HG02943 (cell line): ENCODE results near the gene DIPK2B.

Experiments used
- ATAC-seq: cut with Tn5 transposase; IDR thresholded peaks from one replicate; pipeline ENCODE4 v1.9.1; 2021; ENCODE audit warnings: mild to moderate bottlenecking, low read depth, moderate library complexity; ENCODE audit not compliant: unreplicated experiment

Gene DIPK2B, protein sequence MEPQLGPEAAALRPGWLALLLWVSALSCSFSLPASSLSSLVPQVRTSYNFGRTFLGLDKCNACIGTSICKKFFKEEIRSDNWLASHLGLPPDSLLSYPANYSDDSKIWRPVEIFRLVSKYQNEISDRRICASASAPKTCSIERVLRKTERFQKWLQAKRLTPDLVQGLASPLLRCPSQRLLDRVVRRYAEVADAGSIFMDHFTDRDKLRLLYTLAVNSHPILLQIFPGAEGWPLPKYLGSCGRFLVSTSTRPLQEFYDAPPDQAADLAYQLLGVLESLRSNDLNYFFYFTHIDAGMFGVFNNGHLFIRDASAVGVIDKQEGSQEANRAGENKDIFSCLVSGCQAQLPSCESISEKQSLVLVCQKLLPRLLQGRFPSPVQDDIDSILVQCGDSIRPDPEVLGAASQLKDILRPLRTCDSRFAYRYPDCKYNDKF

DNA sequence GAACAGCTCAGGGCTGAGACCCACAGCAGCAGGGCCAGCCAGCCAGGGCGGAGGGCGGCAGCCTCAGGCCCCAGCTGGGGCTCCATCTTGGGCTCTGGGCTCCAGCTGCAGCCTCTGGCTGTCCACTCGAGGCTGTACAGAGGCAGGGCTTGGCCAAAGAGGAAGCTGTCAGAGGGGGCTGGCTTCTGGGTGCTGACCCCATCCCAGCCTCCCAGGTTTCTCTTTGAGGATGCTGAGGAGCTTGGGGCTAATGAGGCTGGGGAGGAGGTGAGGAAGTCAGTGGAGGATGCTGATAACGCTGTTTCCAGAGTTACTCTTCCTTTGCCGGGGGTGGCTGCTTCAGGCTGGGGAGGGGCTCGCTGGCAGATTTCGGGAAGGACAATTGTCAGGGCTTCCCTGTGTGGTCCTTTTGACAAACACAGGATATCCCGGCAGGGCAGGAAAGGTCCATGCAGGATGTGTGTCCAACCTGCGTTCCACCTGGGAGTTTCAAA lies at the start of gene DIPK2B:
TSS of gene DIPK2B (minus strand) at position 136 of the 494 bp plus-strand sequence. CDS start at position 86, 50 bp downstream.
- no peak for ATAC-seq

DNA sequence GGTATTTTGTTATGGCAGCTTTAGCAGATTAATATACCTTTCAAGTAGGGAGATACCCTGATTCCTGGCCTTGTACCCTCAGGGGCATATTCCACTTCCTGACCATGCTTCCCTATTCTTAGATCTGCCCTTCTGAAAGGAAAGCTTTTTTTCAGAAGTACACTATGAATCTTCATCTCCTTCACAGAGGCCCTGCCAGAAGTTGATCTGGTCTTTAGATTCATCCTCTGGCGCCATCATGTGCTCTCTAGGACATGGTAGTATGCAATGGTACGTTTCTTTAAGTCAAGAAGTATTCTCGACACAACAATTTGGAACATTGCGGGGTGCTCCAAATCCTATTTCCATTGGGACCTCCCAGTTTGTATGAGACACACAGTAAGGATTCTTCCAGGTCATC lies 39.6 kb upstream of the DIPK2B start:
- ATAC-seq, result no peak

DNA sequence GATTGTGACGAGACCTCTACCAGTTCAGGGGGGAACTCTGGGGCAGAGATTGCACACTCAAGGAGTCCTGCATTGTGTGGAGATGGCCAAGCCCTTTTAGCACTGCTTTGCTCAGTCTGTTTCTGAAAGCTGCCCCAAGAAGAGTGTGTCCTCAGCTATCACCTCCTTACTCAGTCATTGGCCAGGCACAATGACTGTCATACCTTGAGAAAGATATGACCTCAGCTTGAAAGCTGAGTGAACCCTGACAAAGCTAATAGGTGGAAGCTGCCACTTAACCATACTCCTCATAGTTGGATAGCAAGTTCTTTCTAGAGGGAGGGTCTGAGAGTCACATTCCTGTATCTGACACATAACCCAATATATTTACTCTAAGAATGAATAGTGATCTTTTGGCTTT lies 37.8 kb upstream of the DIPK2B start:
- no peak for ATAC-seq

DNA sequence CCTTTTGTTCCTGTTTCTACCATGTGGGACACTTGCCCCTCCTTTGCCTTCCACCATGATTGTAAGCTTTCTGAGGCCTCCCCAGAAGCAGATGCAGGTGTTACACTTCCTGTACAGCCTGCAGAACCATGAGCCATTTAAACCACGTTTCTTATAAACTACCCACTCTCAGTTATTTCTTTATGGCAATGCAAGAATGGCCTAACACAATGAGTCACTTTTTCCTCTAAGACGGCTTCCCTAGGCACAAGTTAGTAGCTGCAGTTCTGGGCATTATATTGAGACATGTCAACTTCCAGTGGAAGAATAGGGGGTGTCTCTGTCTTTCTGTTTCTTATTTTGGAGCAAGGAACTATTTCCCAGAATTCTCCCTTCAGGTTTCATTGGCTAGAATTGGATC lies 32.9 kb upstream of the DIPK2B start:
- ATAC-seq, result no peak

DNA sequence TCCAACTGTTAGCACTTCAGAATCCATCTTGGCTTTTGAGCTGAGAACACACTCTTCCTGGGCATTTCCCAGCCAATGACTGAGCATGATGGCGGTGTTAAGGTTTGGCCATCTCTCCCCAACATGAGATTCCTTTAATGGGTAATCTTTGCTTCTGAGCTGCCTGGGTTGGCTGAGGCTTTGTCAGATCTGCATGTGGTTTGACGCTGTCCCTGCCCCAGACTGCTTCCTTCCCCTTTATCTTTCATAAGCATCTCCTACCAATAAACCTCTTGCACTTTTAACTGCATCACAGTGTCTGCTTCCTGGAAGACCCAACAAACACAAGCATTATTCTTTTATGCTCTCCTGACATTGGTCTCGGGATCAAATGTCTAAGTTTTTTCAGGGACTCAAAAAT lies 31.5 kb upstream of the DIPK2B start:
- ATAC-seq, result no peak

DNA sequence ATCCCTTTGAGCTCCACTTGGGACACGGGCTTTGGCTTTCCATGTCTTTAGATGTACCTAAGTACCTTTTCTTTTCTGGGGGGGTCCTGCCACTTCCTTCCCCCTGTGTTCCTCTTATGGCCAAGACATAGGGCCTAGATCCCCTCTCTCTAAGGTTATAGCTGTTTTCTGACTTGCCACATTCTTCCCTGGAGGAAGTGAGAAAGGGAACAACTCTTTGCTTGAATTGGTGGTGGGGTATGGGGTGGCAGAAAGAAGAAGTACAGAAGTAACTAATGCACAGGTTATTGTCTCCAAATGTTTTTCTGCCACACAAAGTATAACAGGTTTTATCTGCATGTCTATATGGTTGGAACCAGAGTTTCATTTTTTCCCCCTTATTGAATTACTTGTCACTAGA lies 29.7 kb upstream of the DIPK2B start:
- no peak for ATAC-seq

DNA sequence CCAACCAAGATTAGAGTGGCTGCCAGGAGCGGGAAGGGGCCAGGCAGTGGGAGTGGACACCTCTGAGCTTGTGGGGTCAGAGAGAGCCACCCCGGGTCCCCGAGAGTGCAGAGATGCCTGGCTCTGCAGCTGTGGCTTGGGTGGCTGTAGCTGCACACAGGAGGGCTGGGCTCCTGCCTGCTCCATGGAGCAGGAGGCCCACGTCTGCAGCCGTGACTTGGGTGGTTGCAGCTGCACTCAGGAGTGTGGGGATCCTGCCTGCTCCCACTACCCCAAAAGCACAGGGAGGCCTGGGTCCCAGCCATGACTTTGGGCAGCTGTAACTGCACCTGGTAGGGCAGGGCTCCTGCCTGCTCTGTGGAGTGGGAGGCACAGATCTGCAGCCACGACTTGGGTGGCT lies 28.7 kb upstream of the DIPK2B start:
- no peak for ATAC-seq

DNA sequence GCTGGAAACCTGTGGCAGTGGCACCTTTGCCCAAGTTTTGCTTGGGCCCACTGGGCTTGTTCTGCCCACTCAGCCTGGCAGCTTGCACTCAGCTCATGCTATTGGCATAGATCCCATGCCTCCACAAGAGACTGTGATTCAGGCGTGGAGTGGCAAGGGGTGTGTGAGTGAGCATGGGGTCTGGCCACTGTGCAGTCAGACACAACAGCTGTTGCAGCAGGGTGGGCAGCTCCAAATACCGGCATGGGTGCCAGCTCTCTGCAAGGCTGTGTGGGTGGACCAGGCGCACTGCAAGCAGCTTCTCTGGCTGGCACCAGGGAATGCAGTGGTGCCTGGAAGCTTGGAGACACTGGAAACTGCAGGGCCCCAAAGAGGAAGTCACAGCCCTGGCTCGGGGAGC lies 27.4 kb upstream of the DIPK2B start:
- ATAC-seq, result no peak

DNA sequence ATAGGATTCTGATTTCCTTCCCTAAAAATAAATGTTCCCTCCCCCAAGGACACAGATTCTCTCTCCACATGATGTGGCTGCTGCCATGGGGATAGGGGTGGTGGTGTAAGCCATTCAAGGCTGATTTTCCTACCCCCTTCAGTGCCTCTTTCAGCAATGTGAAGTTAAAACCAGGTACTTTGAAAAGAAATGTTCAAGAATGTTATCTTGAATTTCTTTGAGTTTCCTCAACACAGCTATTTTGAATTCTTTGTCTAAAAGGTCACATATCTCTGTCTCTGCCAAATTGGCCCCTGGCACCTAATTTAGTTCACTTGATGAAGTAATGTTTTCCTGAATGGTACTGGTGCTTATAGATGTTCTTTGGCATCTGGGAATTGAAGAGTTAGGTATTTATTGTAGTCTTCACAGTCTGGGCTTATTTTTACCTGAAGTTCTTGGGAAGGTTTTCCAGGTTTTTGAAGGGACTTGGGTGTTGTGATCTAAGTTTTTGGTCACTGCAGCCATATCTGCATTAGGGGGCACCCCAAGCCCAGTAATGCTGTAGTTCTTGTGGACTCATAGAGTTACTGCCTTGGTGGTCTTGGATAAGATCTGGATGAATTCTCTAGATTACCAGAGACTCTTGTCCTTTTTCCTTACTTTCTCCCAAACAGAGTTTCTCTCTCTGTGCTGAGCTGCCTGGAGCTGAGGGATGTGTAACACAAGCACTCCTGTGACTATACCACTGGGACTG lies 7.6 kb upstream of the DIPK2B start:
- no peak for ATAC-seq

DNA sequence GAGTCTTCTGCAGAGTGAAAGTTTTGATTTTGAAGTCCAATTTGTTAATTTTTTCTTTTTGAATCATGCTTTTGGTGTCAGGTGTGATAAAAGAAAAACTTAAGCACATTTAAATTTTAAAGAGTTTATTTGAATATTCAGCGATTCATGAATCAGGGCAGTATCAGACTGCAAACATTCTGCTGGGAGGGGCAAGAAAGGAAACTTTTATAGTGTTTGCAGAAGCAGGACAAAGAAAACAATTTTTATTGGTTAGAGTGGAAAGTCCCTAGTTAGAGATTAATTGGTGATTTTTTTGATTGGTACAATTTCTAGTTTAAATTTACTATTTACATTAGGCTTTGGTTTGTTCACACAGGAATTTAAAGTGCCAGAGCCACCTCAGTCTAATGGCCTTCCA lies 1.5 kb upstream of the DIPK2B start:
- ATAC-seq, result no peak

DNA sequence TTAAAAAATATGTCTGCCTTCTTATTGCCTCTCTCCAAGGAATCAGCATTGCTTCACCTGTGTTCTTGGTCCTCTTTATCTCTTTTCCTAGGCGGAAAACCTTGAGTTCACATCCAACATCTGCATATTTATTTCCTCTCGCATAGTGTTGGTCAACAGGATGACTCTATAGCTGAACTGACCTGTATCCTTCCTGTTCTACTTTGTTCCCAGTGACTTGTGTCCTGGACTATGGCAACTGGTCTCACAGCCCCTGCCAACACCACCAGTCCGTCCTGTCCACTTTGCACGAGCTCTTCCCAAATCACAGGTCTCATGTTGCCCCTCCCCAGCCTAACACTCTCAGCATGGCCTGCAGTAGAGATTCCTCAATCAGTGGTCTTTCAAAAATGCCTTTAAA lies 2.0 kb downstream of the DIPK2B start:
- ATAC-seq, result no peak

DNA sequence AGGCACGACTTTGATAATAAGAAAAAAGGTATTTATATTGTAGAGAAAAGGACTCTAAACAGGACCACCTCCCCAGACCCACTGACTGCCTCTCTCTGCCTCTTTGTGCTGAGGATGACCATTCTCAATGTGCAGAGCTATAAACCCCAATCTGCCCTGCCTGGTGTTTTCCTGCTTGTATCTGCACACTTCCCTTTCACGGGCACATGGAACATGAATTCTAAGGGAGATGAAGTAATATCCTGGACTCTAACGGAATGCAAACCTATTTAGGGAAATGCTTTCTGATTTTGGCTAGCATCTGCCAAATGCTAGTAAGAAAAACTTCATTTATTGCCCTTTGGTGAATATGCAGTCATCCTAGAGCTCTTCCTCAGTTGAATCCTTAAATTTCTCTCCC lies 2.4 kb downstream of the DIPK2B start:
- no peak for ATAC-seq

DNA sequence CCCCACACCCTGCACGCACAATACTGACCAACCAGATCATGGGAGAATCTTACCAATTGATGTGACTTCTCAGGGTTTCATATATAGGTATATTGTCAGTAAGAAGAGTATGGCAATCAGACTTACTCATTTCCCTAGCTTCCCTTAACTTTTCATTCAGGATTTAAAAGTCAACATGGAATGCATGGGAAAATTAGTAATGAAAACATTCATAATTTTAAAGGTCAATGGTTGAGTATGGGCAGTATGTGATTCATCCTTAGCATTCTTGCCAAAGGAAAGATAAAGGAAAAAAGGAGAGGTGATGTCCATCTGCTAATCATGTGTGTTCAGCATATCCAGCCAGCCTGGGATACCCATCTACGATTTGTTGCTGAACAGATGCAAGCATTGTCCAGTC lies 4.0 kb downstream of the DIPK2B start:
- no peak for ATAC-seq

DNA sequence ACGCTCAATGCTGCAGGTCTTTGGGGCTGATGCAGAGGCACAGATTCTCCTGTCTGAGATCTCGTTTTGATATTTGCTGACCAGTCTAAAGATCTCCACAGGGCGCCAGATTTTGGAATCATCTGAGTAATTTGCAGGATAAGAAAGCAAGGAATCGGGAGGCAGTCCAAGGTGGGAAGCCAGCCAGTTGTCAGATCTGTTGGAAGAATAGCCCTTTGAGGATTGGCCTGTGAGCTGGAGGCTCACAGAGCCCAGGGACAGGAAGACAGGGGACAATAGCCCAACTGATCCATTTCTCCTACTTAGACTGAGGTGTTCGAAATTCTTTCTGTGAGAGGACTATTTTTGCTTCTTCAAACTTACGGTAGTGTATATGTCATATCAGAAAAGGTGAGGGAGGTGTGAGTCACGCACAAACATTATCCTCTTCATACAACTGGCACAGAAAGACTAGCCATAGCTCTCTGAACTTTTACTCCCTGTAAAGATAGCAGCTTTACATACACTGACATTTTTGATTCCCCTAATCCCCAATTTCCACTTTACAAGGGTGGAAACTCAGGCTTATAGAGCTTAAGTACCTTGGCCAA lies 8.8 kb downstream of the DIPK2B start:
- ATAC-seq, result no peak

DNA sequence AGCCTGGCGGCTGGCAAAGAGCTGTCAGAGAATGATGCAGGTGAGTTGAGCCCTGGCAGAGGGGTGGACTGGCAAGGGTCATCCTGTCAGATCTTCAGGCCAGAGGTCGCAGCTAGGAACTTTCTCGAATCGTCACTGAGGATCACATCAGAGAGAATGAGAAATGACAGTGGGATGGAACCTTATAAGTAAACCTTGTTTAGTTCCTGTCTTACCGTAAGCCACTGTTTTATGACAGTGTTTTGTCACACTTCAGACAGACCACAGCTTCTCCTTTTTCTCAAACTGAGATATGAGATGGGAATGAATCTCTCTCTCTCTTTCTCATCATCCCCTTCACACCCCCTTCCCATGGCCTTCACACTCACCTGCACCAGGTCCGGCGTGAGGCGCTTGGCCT lies 9.3 kb downstream of the DIPK2B start:
- no peak for ATAC-seq

DNA sequence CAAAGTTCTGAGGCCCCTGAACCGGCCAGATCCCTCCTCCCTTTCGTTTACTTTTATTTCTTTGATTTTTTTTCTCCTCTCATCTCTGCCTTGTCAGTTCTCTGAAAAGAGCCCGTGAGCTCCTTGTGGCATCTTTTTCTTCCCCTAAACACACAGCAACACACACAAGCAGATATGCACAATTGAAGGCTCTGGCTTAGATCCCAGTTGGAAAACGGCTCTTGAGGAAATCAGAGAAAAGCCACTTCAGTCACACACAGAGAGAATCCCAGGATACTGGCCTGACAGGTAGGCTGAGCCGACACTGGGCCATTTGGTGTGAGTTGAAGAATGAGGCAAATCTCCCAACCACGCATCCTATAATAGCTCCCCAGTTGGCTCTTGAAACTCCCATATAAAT lies 12.9 kb downstream of the DIPK2B start:
- ATAC-seq, result no peak

DNA sequence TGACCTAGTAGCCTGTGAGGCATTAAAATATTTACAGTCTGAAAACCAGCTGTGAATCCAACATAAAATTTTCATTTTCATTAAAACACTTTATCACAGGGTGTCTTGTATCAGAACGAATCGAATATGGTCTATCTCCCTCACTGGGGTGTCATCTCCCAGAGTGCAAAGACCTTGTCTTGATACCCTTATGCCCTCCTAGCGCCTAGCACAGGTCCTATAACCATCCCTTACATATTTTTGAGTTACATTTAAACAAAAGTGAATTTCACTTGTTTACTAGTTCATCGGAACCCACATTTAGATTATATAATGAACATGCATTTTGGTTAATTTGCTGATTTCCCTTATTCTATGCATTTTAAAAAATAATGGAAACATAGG lies 14.0 kb downstream of the DIPK2B start:
- ATAC-seq, result no peak

DNA sequence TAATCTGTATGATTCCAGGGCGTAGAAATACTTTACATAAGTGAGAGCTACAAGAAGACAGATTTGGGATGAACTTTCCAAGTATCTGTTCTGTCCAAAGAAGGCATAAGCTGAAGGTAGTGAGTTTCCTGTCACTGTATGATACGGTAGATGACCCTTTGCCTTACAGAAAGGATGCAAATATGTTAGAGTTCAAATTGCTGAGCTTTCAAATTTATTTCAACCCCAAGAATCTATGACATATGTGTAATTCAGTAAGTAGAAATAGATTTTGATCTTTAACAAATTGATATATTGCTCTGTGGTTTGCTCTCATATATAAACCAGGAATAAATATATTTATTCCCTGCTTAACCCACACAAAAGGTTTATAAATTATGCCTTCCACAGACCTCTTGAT lies 16.5 kb downstream of the DIPK2B start:
- no peak for ATAC-seq

DNA sequence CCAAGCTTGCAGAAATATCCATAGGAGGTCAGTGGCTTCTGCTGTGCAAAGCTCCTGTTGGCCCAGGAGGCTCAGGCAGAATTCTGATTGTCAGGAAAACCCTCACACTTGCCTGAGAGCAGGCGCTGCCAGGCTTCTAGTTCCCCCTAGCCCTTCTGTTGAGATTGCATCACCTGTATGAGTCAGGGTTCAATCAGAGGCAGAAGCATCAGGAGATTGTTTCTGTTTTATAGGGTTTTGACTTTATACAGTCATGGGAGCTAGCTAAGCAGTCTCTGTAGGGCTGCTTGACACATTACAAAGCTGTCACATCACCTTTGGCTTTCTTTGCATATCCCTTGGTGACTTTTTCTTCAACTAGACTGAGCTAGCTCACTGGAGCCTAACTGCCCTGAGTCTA lies 27.8 kb downstream of the DIPK2B start:
- no peak for ATAC-seq

DNA sequence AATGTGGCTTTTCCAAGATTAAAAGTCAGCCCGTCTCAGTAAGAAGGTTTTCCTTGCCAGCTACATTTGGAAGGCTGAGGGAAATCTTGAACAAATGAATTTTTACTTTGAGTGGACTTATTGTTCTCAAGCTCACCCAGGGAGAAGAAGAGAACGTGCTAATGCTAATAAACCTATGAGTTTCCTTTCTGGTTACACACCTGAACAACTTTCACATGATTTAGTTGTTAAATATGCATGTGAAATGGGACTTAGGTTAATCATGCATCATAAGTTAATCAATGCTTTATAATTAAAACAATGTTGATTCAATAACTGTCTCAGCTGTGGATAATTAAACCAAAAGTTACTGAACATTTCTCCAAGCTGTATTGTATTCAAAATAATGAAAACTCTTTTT lies 33.9 kb downstream of the DIPK2B start:
- ATAC-seq, result no peak

DNA sequence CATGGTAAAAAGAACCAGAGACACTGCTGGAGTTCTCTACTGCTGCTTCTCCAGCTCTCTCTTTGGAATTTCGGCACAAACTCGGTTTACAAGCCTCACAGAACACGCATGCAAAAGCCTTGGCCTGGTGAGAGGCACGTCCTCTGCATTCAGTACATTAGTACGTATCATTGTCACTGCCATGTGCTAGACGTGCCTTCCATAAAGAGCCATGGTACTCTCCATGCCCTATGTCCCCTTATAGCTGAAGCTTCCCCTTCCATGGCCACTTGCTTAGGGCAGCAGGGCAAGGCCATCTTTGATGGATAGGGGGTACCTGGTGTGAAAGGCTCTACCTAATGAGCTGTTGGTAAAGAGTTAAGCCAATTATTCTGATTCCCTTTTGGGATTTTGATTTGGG lies 35.0 kb downstream of the DIPK2B start:
- no peak for ATAC-seq

DNA sequence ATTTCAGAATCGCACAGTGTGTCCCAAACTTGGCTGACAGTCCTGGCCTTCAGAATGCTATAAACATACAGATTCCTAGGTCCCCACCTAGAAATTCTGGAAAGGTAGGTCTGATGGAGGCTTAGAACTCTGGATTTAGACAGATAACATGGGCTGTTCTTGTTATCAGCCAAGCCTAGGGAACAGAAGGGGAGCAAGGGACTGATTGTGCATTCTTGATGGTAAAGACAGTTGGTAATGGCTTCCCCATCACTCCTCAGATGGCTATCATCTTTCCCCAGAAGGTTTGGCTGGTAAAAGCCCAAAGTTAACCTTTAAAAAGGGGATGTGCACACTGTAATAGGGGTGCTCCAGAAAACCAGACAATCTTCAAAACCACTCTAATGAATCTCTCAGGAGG lies 35.7 kb downstream of the DIPK2B start:
- no peak for ATAC-seq
